NOMO-1 (cell line): ENCODE measurements around the gene KCNK2.

Source experiments
- DNase-seq, 2 experiments: peaks; one replicate each; lab custom pipeline; 2025; ENCODE audit not compliant: unreplicated experiment in 2 of 2; lab: John Stamatoyannopoulos, UW

KCNK2 gene

GRCh38 chr1:215082532-215083382 lies at the start of gene KCNK2:
TSS of gene KCNK2 (plus strand) at chr1:215082737. CDS start at chr1:215083386, 649 bp downstream.
- DNase-seq, result no peak

- no peak for DNase-seq
Observed at GRCh38 chr1:215032911-215033526, 49.5 kb upstream of the KCNK2 start.

GRCh38 chr1:215040190-215040589 lies 42.3 kb upstream of the KCNK2 start:
- DNase-seq, result no peak

GRCh38 chr1:215043401-215043800 lies 39.1 kb upstream of the KCNK2 start:
- no peak for DNase-seq

GRCh38 chr1:215044151-215044550 lies 38.4 kb upstream of the KCNK2 start:
- DNase-seq, result no peak

GRCh38 chr1:215045698-215046308 lies 36.7 kb upstream of the KCNK2 start:
- no peak for DNase-seq

- DNase-seq, result no peak
Observed at GRCh38 chr1:215052256-215053015, 30.1 kb upstream of the KCNK2 start.

- DNase-seq, result no peak
Observed at GRCh38 chr1:215054266-215054665, 28.3 kb upstream of the KCNK2 start.

- DNase-seq, result no peak
Observed at GRCh38 chr1:215055281-215055935, 27.1 kb upstream of the KCNK2 start.

- DNase-seq, result no peak
Observed at GRCh38 chr1:215056584-215056983, 26.0 kb upstream of the KCNK2 start.

- DNase-seq, result no peak
Observed at GRCh38 chr1:215059947-215060346, 22.6 kb upstream of the KCNK2 start.

GRCh38 chr1:215064327-215064726 lies 18.2 kb upstream of the KCNK2 start:
- DNase-seq, result no peak

- DNase-seq, result no peak
Observed at GRCh38 chr1:215071078-215071477, 11.5 kb upstream of the KCNK2 start.

GRCh38 chr1:215076322-215076721 lies 6.2 kb upstream of the KCNK2 start:
- DNase-seq, result no peak

GRCh38 chr1:215079456-215079855 lies 3.1 kb upstream of the KCNK2 start:
- no peak for DNase-seq

GRCh38 chr1:215081661-215082531 lies 641 bp upstream of the KCNK2 start:
- no peak for DNase-seq

GRCh38 chr1:215083383-215083961 lies 935 bp downstream of the KCNK2 start:
- DNase-seq, result no peak

GRCh38 chr1:215084621-215085020 lies 2.1 kb downstream of the KCNK2 start:
- DNase-seq, result no peak

- DNase-seq, result no peak
Observed at GRCh38 chr1:215087603-215088002, 5.1 kb downstream of the KCNK2 start.
